Keratinocyte (primary cell): Measurements from ENCODE around the gene PPP6R1. TPM values are rescaled to one million over a fixed set of nuclear protein-coding genes. Genes with fewer than 3 reads are reported as not detected.

ENCODE experiments used
- DNase-seq: peaks from one replicate; pipeline ENCODE4 v3.0.0-alpha.2; 2011; ENCODE audit warnings: low read depth, missing footprints, low spot score
- FAIRE-seq: peaks from 2 replicates; lab custom pipeline; 2011; peaks lifted over from hg19 to GRCh38; lab: Jason Lieb, UNC
- H2AFZ ChIP-seq: 2 replicates; pipeline ENCODE4 v1.6.0; 2012; ENCODE audit warnings: low read length, control low read depth, inconsistent platforms; ENCODE audit not compliant: control insufficient read depth
- H3K27ac ChIP-seq: 2 replicates; pipeline ENCODE4 v1.5.1; 2011; ENCODE audit warnings: low read length; ENCODE audit not compliant: control insufficient read depth, insufficient read depth
- H3K27me3 ChIP-seq: 3 replicates; pipeline ENCODE4 v1.6.0; 2011; ENCODE audit warnings: low read length; ENCODE audit not compliant: control insufficient read depth, insufficient read depth; ENCODE audit errors: extremely low read depth
- H3K36me3 ChIP-seq, 2 experiments: 2 replicates in 1 of 2; 3 replicates in 1 of 2; pipeline ENCODE4 v1.5.1; 2011; ENCODE audit warnings: low read length in 2 of 2, mild to moderate bottlenecking in 1 of 2; ENCODE audit not compliant: control insufficient read depth in 2 of 2, insufficient read depth in 2 of 2; ENCODE audit errors: extremely low read depth in 1 of 2
- H3K4me1 ChIP-seq: 3 replicates; pipeline ENCODE4 v1.5.1; 2011; ENCODE audit warnings: low read length; ENCODE audit not compliant: control insufficient read depth, insufficient read depth; ENCODE audit errors: extremely low read depth
- H3K4me2 ChIP-seq: 3 replicates; pipeline ENCODE4 v1.6.0; 2011; ENCODE audit warnings: low read depth, low read length; ENCODE audit not compliant: control insufficient read depth, insufficient read depth; ENCODE audit errors: extremely low read depth
- H3K4me3 ChIP-seq, 3 experiments: fragments of 200-600 bp in 1 of 3; sonication (generic) in 1 of 3; 2 replicates in 2 of 3; 3 replicates in 1 of 3; pipeline ENCODE4 v1.5.1; 2011 to 2016; ENCODE audit warnings: low read length in 3 of 3, mild to moderate bottlenecking in 3 of 3, control low read depth in 2 of 3, inconsistent platforms in 1 of 3, low read depth in 1 of 3, mixed read lengths in 1 of 3, mixed run types in 1 of 3, moderate library complexity in 1 of 3; ENCODE audit not compliant: control insufficient read depth in 2 of 3, insufficient read depth in 2 of 3; ENCODE audit errors: extremely low read depth in 1 of 3
- H3K79me2 ChIP-seq: 2 replicates; pipeline ENCODE4 v1.6.0; 2012; ENCODE audit warnings: low read length; ENCODE audit not compliant: control insufficient read depth, insufficient read depth
- H3K9ac ChIP-seq: 3 replicates; pipeline ENCODE4 v1.6.0; 2011; ENCODE audit warnings: low read length; ENCODE audit not compliant: control insufficient read depth, insufficient read depth; ENCODE audit errors: extremely low read depth
- H3K9me1 ChIP-seq: 3 replicates; pipeline ENCODE4 v1.6.0; 2011; ENCODE audit warnings: low read length; ENCODE audit not compliant: control insufficient read depth, insufficient read depth; ENCODE audit errors: extremely low read depth
- H3K9me3 ChIP-seq: 2 replicates; pipeline ENCODE4 v1.5.1; 2012; ENCODE audit warnings: low read depth, low read length; ENCODE audit not compliant: control insufficient read depth
- H4K20me1 ChIP-seq: 3 replicates; pipeline ENCODE4 v1.6.0; 2011; ENCODE audit warnings: low read length; ENCODE audit not compliant: control insufficient read depth, insufficient read depth; ENCODE audit errors: extremely low read depth
- CTCF ChIP-seq, 3 experiments: IDR thresholded peaks in 1 of 3; conservative IDR thresholded peaks in 1 of 3; optimal IDR thresholded peaks in 1 of 3; 2 replicates in 2 of 3; 3 replicates in 1 of 3; pipeline versions ENCODE3 to v1.5.1; 2011; ENCODE audit warnings: low read length in 3 of 3, mild to moderate bottlenecking in 3 of 3, moderate library complexity in 2 of 3, control low read depth in 1 of 3, inconsistent platforms in 1 of 3; ENCODE audit not compliant: insufficient read depth in 2 of 3; ENCODE audit errors: extremely low read depth in 1 of 3
- EZH2 ChIP-seq: IDR thresholded peaks from one replicate; pipeline ENCODE4 v1.6.1; 2012; ENCODE audit warnings: inconsistent platforms, mild to moderate bottlenecking, low read length, moderate library complexity
- dilution Hi-C: fragments of 300-500 bp; cut with MboI; formaldehyde crosslinking; loops from one replicate; pipeline ENCODE4 v1.7.0; 2020; ENCODE audit warnings: low sequenced_read_pairs; ENCODE audit not compliant: extremely low pct_ligation_motif_present
- polyA plus RNA-seq, 5 experiments: library from polyadenylated mRNA; depleted of rRNA in 3 of 5; stranded (reverse) in 3 of 5; stranded (forward) in 1 of 5; unstranded in 1 of 5; fragments of >200 nt; gene quantifications; 1 replicate in 1 of 5; 2 replicates in 3 of 5; 3 replicates in 1 of 5; pipeline versions ENCODE4 v1.2.1 to v1.2.3, GENCODE V29; 2011 to 2012; ENCODE audit warnings: missing spikeins in 2 of 5, low read depth in 1 of 5, low replicate concordance in 1 of 5

PPP6R1 gene
- polyA plus RNA-seq, 1 donor (not counting 4 experiments of a cell fraction or from before 2014, with no cell fraction given), result 26.7 TPM

DNA sequence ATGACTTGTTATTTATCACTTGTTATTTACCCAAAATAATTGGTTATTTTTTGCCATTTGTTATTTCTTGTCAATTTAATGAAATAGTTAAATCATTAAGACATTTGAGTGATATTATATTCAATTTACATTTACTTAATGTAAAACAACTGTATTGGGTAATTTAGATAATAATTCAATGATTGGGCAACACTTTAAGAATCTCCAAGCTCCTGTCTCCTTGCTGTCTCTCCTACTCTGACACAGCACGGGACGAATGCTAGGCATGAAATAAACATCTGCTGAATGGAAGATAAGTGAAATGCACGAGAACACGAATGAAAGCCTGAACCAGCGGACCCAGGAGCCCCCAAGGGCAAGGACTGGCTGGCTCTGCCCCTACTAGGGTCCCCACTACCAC, 5.7 kb upstream of the PPP6R1 start:
- dilution Hi-C loops, result no loop called here
- Histone ChIP-seq H2AFZ (no peak overlapping the region), H3K9ac (no peak overlapping the region), H3K4me3 (no peak overlapping the region), H3K27ac (no peak overlapping the region), H3K4me2 (no peak overlapping the region), H4K20me1 (no peaks in the 10 kb centered on the region), H3K79me2 (peaks cover 3% of the 10 kb centered on the region), H3K27me3 (no peaks in the 10 kb centered on the region), H3K36me3 (peaks cover 0 to 3% of the 10 kb centered on the region in 2 experiments), H3K9me3 (no peaks in the 10 kb centered on the region), H3K9me1 (no peaks in the 10 kb centered on the region), H3K4me1 (peaks cover 4% of the 10 kb centered on the region)
- FAIRE-seq (no peak), DNase-seq (no peak)
- TF ChIP-seq EZH2 (no peak), CTCF (optimal IDR thresholded peaks at IDR 0.05 in 1 of 3, IDR thresholded peaks at IDR 0.05 in 1 of 3, conservative IDR thresholded peaks at IDR 0.05 in 1 of 3; ENCODE audit: extremely low read depth in 1 of 3, insufficient read depth in 2 of 3, low read length in 3 of 3) (no peak)

- Histone ChIP-seq H3K4me3 (no peak overlapping the region), H3K9me1 (no peaks in the 10 kb centered on the region), H4K20me1 (no peaks in the 10 kb centered on the region), H3K79me2 (peaks cover 16% of the 10 kb centered on the region), H3K9ac (no peak overlapping the region), H3K9me3 (no peaks in the 10 kb centered on the region), H3K27me3 (no peaks in the 10 kb centered on the region), H2AFZ (no peak overlapping the region), H3K4me1 (peaks cover 5% of the 10 kb centered on the region), H3K4me2 (no peak overlapping the region), H3K27ac (no peak overlapping the region), H3K36me3 (peaks cover 0 to 3% of the 10 kb centered on the region in 2 experiments)
- no peak for TF ChIP-seq CTCF (optimal IDR thresholded peaks at IDR 0.05 in 1 of 3, IDR thresholded peaks at IDR 0.05 in 1 of 3, conservative IDR thresholded peaks at IDR 0.05 in 1 of 3; ENCODE audit: extremely low read depth in 1 of 3, insufficient read depth in 2 of 3, low read length in 3 of 3)
- no peak for TF ChIP-seq EZH2
- DNase-seq (no peak), FAIRE-seq (no peak)
- dilution Hi-C loops, result no loop called here
Measured at GRCh38 chr19:55262359-55262758, 3.5 kb upstream of the PPP6R1 start.
